H1 (cell line): ENCODE measurements around the gene PRPF40B. TPM values are rescaled to one million over a fixed set of nuclear protein-coding genes. Genes with fewer than 3 reads are reported as not detected.

Source experiments
- BRCA1 ChIP-seq: IDR thresholded peaks from 2 replicates; pipeline ENCODE4 v1.6.1; 2012; ENCODE audit warnings: low read depth, low read length, improper control_type of control experiment
- CHD1 ChIP-seq: IDR thresholded peaks from 2 replicates; pipeline ENCODE4 v1.6.1; 2012; ENCODE audit warnings: low read depth, low read length, improper control_type of control experiment
- CHD7 ChIP-seq: fragments of 300-600 bp; sonication (generic); IDR thresholded peaks from 2 replicates; pipeline ENCODE4 v1.7.1; 2012; ENCODE audit warnings: low read length, moderate library complexity, mild to moderate bottlenecking, inconsistent platforms; ENCODE audit not compliant: insufficient replicate concordance
- EZH2 ChIP-seq: fragments of 200-600 bp; sonication (generic); IDR thresholded peaks from 2 replicates; pipeline ENCODE4 v1.7.1; 2012; ENCODE audit warnings: low read depth, mild to moderate bottlenecking, moderate library complexity, low read length, inconsistent platforms; ENCODE audit not compliant: severe bottlenecking
- GABPA ChIP-seq: IDR thresholded peaks from 2 replicates; pipeline ENCODE4 v1.6.1; 2011; ENCODE audit warnings: mild to moderate bottlenecking, low read length, moderate library complexity, borderline replicate concordance; ENCODE audit not compliant: insufficient read depth
- MAX ChIP-seq: IDR thresholded peaks from 2 replicates; pipeline ENCODE4 v1.6.1; 2012; ENCODE audit warnings: inconsistent platforms
- NANOG ChIP-seq: IDR thresholded peaks from 2 replicates; pipeline ENCODE4 v1.6.1; 2011; ENCODE audit warnings: low read length, low read depth, mild to moderate bottlenecking, inconsistent platforms; ENCODE audit not compliant: insufficient read depth, poor library complexity, severe bottlenecking
- PHF8 ChIP-seq: fragments of 200-600 bp; sonication (generic); conservative IDR thresholded peaks from 2 replicates; pipeline ENCODE4 v1.7.1; 2012; ENCODE audit warnings: low read depth, mild to moderate bottlenecking, inconsistent platforms, low read length, moderate library complexity
- RAD21 ChIP-seq, 2 experiments: IDR thresholded peaks in 1 of 2; conservative IDR thresholded peaks in 1 of 2; 2 replicates each; pipeline ENCODE4 v1.6.1; 2011; ENCODE audit warnings: low read depth in 2 of 2, low read length in 2 of 2, improper control_type of control experiment in 1 of 2, inconsistent platforms in 1 of 2, mild to moderate bottlenecking in 1 of 2, moderate library complexity in 1 of 2
- TAF1 ChIP-seq: IDR thresholded peaks from 2 replicates; pipeline ENCODE4 v1.6.1; 2011; ENCODE audit warnings: mild to moderate bottlenecking, low read depth, low read length
- TCF12 ChIP-seq: IDR thresholded peaks from 2 replicates; pipeline ENCODE4 v1.6.1; 2011; ENCODE audit warnings: low read depth, mild to moderate bottlenecking, low read length
- polyA plus RNA-seq, 7 experiments: library from polyadenylated mRNA; depleted of rRNA in 3 of 7; stranded (reverse) in 5 of 7; unstranded in 2 of 7; fragments of >200 nt in 5 of 7; fragments of 200-250 nt in 2 of 7; gene quantifications; 1 replicate in 5 of 7; 2 replicates in 1 of 7; 4 replicates in 1 of 7; pipeline versions ENCODE4 v1.2.1 to v1.2.3, GENCODE V29; 2011 to 2013; ENCODE audit warnings: missing spikeins in 2 of 7, mixed read lengths in 2 of 7
- total RNA-seq: library from RNA; stranded (reverse); fragmentation: NEBNext Ultra II Directional; extraction: Animal tissue kit (Norgen Biotek cat#: 25700); gene quantifications from 2 replicates; pipeline ENCODE4 v1.2.1, GENCODE V29; 2021

Gene PRPF40B
- total and polyA plus RNA-seq, 2 of the 8 experiments (the other 6 are each of a cell fraction or from before 2014, with no cell fraction given), result 14.4 to 24.4 TPM

- TF ChIP-seq CHD7, result no peak
- TF ChIP-seq BRCA1, result no peak
- no peak for TF ChIP-seq MAX
- TF ChIP-seq EZH2, result no peak
- no peak for TF ChIP-seq RAD21 (IDR thresholded peaks at IDR 0.05 in 1 of 2, conservative IDR thresholded peaks at IDR 0.05 in 1 of 2; ENCODE audit: low read depth in 2 of 2, low read length in 2 of 2)
- TF ChIP-seq GABPA, result no peak
- TF ChIP-seq PHF8, result no peak
- TF ChIP-seq TCF12, result no peak
- TF ChIP-seq NANOG, result no peak
- no peak for TF ChIP-seq TAF1
- TF ChIP-seq CHD1, result no peak
Measured at GRCh38 chr12:49618576-49618975, 4.8 kb upstream of the PRPF40B start (continued).
